GM12878 (cell line): ENCODE results near the gene TNPO2.

Experiments
- BHLHE40 ChIP-seq, 2 experiments: fragments of 450-650 bp in 1 of 2; IDR thresholded peaks; 2 replicates each; pipeline ENCODE4 v1.6.1; 2011 to 2017; ENCODE audit warnings: low read depth in 2 of 2, borderline replicate concordance in 1 of 2, improper control_type of control experiment in 1 of 2, low read length in 1 of 2, mild to moderate bottlenecking in 1 of 2
- CEBPB ChIP-seq, 2 experiments: fragments of 150-350 bp in 1 of 2; IDR thresholded peaks; 2 replicates each; pipeline ENCODE4 v1.6.1; 2012 to 2014; ENCODE audit warnings: low read depth in 2 of 2, low read length in 2 of 2, borderline replicate concordance in 1 of 2, inconsistent platforms in 1 of 2
- EP300 ChIP-seq, 2 experiments: fragments of 150-350 bp in 1 of 2; IDR thresholded peaks; 2 replicates each; pipeline ENCODE4 v1.6.1; 2011 to 2012; ENCODE audit warnings: low read depth in 2 of 2, low read length in 2 of 2, borderline replicate concordance in 1 of 2, improper control_type of control experiment in 1 of 2, inconsistent platforms in 1 of 2; ENCODE audit not compliant: control insufficient read depth in 1 of 2
- SIN3A ChIP-seq: IDR thresholded peaks from 2 replicates; pipeline ENCODE4 v1.6.1; 2012; ENCODE audit warnings: low read depth, low read length, improper control_type of control experiment
- TAF1 ChIP-seq: IDR thresholded peaks from 2 replicates; pipeline ENCODE4 v1.6.1; 2011; ENCODE audit warnings: mild to moderate bottlenecking, low read depth, low read length, borderline replicate concordance
- ZBTB11 ChIP-seq: fragments of 450-650 bp; formaldehyde crosslinking; IDR thresholded peaks from 2 replicates; pipeline ENCODE4 v1.5.0; 2022; ENCODE audit warnings: mild to moderate bottlenecking, missing genetic modification characterization
- ZBTB4 ChIP-seq: fragments of 450-650 bp; formaldehyde crosslinking; IDR thresholded peaks from 2 replicates; pipeline ENCODE4 v1.4.0; 2022; ENCODE audit warnings: mild to moderate bottlenecking, moderate library complexity
- TF ChIP-seq, protein P1 (sequence below), 3 experiments: IDR thresholded peaks in 2 of 3; conservative IDR thresholded peaks in 1 of 3; 2 replicates each; pipeline ENCODE4 v1.5.1; 2011; ENCODE audit warnings: low read depth in 3 of 3, low read length in 3 of 3, mild to moderate bottlenecking in 3 of 3, control low read depth in 2 of 3, moderate library complexity in 2 of 3, inconsistent platforms in 1 of 3, mixed read lengths in 1 of 3; ENCODE audit not compliant: control insufficient read depth in 2 of 3, insufficient read depth in 1 of 3; ENCODE audit errors: extremely low read depth in 1 of 3
- TF ChIP-seq, protein P2 (sequence below): IDR thresholded peaks from 2 replicates; pipeline ENCODE4 v1.6.1; 2012; ENCODE audit warnings: low read depth, low read length, improper control_type of control experiment
- TF ChIP-seq, protein P3 (sequence below): IDR thresholded peaks from 2 replicates; pipeline ENCODE4 v1.6.1; 2011; ENCODE audit warnings: low read depth, low read length, improper control_type of control experiment, borderline replicate concordance

DNA sequence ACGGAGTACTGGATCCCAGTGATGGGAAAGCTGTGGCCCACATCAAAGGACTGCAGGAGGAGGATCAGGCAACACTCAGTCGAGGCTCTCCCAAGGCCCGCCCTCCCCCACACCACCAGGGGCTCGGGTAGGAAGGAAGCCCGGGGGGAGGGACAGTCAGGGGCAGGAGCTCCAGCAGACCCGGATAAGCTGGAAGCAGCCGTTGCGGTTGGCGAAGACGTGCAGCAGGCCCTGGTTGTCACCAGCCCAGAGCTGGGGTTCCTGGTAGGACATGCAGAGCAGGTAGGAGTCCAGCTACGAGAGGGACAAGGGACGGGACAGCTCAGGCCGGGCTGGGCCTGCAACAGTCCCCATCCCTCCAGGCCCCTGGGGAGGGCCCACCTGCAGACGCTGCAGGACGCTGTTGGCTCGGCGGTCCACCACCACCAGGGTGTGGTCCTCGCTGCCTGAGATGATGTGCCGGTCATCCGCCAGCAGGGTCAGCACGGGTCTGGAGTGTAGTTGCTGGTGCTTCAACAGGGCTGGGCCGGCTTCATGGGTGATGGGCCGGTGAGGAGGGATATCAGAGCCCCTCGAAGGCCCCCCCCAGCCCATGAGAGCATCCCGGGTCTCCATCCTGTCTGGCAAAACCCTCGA lies 34.0 kb downstream of the TNPO2 start:
- TF ChIP-seq CEBPB (IDR thresholded peaks at IDR 0.05; ENCODE audit: borderline replicate concordance in 1 of 2, low read depth in 2 of 2, low read length in 2 of 2) = no peak
- no peak for TF ChIP-seq SIN3A
- no peak for TF ChIP-seq BHLHE40 (IDR thresholded peaks at IDR 0.05; ENCODE audit: borderline replicate concordance in 1 of 2, low read depth in 2 of 2, low read length in 1 of 2)
- TF ChIP-seq TAF1 = no peak
- TF ChIP-seq ZBTB11 (CRISPR knock-in tag) = no peak
- TF ChIP-seq, protein P1, sequence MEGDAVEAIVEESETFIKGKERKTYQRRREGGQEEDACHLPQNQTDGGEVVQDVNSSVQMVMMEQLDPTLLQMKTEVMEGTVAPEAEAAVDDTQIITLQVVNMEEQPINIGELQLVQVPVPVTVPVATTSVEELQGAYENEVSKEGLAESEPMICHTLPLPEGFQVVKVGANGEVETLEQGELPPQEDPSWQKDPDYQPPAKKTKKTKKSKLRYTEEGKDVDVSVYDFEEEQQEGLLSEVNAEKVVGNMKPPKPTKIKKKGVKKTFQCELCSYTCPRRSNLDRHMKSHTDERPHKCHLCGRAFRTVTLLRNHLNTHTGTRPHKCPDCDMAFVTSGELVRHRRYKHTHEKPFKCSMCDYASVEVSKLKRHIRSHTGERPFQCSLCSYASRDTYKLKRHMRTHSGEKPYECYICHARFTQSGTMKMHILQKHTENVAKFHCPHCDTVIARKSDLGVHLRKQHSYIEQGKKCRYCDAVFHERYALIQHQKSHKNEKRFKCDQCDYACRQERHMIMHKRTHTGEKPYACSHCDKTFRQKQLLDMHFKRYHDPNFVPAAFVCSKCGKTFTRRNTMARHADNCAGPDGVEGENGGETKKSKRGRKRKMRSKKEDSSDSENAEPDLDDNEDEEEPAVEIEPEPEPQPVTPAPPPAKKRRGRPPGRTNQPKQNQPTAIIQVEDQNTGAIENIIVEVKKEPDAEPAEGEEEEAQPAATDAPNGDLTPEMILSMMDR (IDR thresholded peaks at IDR 0.05 in 2 of 3, conservative IDR thresholded peaks at IDR 0.05 in 1 of 3; ENCODE audit: control insufficient read depth in 2 of 3, extremely low read depth in 1 of 3, insufficient read depth in 1 of 3, low read depth in 3 of 3, low read length in 3 of 3) = no peak
- TF ChIP-seq, protein P2, sequence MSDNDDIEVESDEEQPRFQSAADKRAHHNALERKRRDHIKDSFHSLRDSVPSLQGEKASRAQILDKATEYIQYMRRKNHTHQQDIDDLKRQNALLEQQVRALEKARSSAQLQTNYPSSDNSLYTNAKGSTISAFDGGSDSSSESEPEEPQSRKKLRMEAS = no peak
- TF ChIP-seq ZBTB4 (CRISPR knock-in tag) = no peak
- TF ChIP-seq EP300 (IDR thresholded peaks at IDR 0.05; ENCODE audit: borderline replicate concordance in 1 of 2, control insufficient read depth in 1 of 2, low read depth in 2 of 2, low read length in 2 of 2) = no peak
- TF ChIP-seq, protein P3, sequence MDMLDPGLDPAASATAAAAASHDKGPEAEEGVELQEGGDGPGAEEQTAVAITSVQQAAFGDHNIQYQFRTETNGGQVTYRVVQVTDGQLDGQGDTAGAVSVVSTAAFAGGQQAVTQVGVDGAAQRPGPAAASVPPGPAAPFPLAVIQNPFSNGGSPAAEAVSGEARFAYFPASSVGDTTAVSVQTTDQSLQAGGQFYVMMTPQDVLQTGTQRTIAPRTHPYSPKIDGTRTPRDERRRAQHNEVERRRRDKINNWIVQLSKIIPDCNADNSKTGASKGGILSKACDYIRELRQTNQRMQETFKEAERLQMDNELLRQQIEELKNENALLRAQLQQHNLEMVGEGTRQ = no peak
